Ectodermal cell (in vitro differentiated cells): ENCODE results near the gene PCDH15.

Source experiments
- H3K27ac ChIP-seq: 2 replicates; pipeline ENCODE4 v1.7.0; 2013; ENCODE audit warnings: mild to moderate bottlenecking, low read depth, low read length; ENCODE audit not compliant: insufficient read depth, poor library complexity, severe bottlenecking
- H3K27me3 ChIP-seq: 2 replicates; pipeline ENCODE4 v1.7.0; 2013; ENCODE audit warnings: mild to moderate bottlenecking, low read length; ENCODE audit not compliant: insufficient read depth, control insufficient read depth, poor library complexity, severe bottlenecking
- H3K36me3 ChIP-seq: one replicate; pipeline ENCODE4 v1.7.0; 2013; ENCODE audit warnings: low read length; ENCODE audit not compliant: control insufficient read depth, insufficient read depth
- H3K4me1 ChIP-seq: one replicate; pipeline ENCODE4 v1.7.0; 2013; ENCODE audit warnings: low read length; ENCODE audit not compliant: control insufficient read depth, insufficient read depth
- H3K4me3 ChIP-seq: 2 replicates; pipeline ENCODE4 v1.7.0; 2013; ENCODE audit warnings: low read depth, low read length, control low read depth; ENCODE audit not compliant: insufficient read depth
- H3K9me3 ChIP-seq: 2 replicates; pipeline ENCODE4 v1.7.0; 2013; ENCODE audit warnings: mild to moderate bottlenecking, low read length, moderate library complexity; ENCODE audit not compliant: control insufficient read depth
- WGBS, 2 experiments: methylation state at CpG; one replicate each; pipeline ENCODE4 v1.1.7; 2013; ENCODE audit warnings: missing lambda C conversion rate in 2 of 2; 5-methylcytosine and 5-hydroxymethylcytosine counted together

The PCDH15 gene

GRCh38 chr10:53886325-53887300 is 914.4 kb downstream of the PCDH15 start:
- no peak overlapping the region for H3K4me3 ChIP-seq
- WGBS, 2 experiments: 90 to 92% methylated on average over 3 to 6 of the region's 9 CpGs
- no peak overlapping the region for H3K27ac ChIP-seq
- no peaks in the 10 kb centered on the region for H3K4me1 ChIP-seq
- no peaks in the 10 kb centered on the region for H3K27me3 ChIP-seq
- no peaks in the 10 kb centered on the region for H3K36me3 ChIP-seq
- H3K9me3 ChIP-seq: no peaks in the 10 kb centered on the region

DNA sequence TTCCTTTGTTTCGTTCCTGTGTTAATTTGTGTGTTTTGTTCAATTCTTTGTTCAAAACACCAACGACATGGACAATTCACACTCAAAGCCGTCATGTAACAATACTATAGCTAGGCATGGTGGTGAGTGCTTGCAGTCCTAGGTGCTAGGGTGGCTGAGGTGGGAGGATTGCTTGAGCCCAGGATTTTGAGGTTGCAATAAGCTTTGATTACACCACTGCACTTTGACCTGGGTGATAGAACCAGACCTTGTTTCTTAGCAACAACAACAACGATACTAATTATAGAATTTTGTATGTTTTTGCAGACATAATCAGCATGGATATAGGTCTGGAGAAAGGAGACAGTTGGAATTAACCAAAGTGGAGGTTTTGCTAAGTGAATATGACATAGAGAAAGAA is 936.2 kb downstream of the PCDH15 start:
- Histone ChIP-seq H3K27ac (no peak overlapping the region), H3K4me1 (no peaks in the 10 kb centered on the region), H3K9me3 (no peaks in the 10 kb centered on the region), H3K27me3 (no peaks in the 10 kb centered on the region), H3K4me3 (no peak overlapping the region), H3K36me3 (no peaks in the 10 kb centered on the region)
- WGBS, 2 experiments: 99 to 100% methylated on average over 3 to 4 of the region's 4 CpGs

GRCh38 chr10:53852450-53853175 is 948.4 kb downstream of the PCDH15 start:
- H3K4me1 ChIP-seq: no peaks in the 10 kb centered on the region
- no peak overlapping the region for H3K27ac ChIP-seq
- no peaks in the 10 kb centered on the region for H3K9me3 ChIP-seq
- no peaks in the 10 kb centered on the region for H3K36me3 ChIP-seq
- H3K27me3 ChIP-seq: no peaks in the 10 kb centered on the region
- WGBS, 2 experiments: 97 to 100% methylated on average over 2 to 4 of the region's 4 CpGs
- no peak overlapping the region for H3K4me3 ChIP-seq

- no peak overlapping the region for H3K4me3 ChIP-seq
- H3K36me3 ChIP-seq: no peaks in the 10 kb centered on the region
- H3K9me3 ChIP-seq: no peaks in the 10 kb centered on the region
- no peaks in the 10 kb centered on the region for H3K27me3 ChIP-seq
- H3K4me1 ChIP-seq: no peaks in the 10 kb centered on the region
- 82 to 89% methylated on average over 1 to 2 of the region's 2 CpGs for WGBS, 2 experiments
- H3K27ac ChIP-seq: no peak overlapping the region
These were observed 954.2 kb downstream of the PCDH15 start for GRCh38 chr10:53846809-53847208.

- no peaks in the 10 kb centered on the region for H3K4me1 ChIP-seq
- H3K27ac ChIP-seq: no peak overlapping the region
- no peaks in the 10 kb centered on the region for H3K36me3 ChIP-seq
- H3K27me3 ChIP-seq: no peaks in the 10 kb centered on the region
- no peak overlapping the region for H3K4me3 ChIP-seq
- 33 to 38% methylated on average over 1 of the region's 1 CpG for WGBS, 2 experiments
- no peaks in the 10 kb centered on the region for H3K9me3 ChIP-seq
These were observed 957.2 kb downstream of the PCDH15 start for GRCh38 chr10:53843736-53844362.

GRCh38 chr10:53841483-53842145 is 959.4 kb downstream of the PCDH15 start:
- no peak overlapping the region for H3K27ac ChIP-seq
- H3K36me3 ChIP-seq: no peaks in the 10 kb centered on the region
- H3K4me1 ChIP-seq: no peaks in the 10 kb centered on the region
- H3K9me3 ChIP-seq: no peaks in the 10 kb centered on the region
- 89 to 95% methylated on average over 6 to 9 of the region's 9 CpGs for WGBS, 2 experiments
- H3K4me3 ChIP-seq: no peak overlapping the region
- no peaks in the 10 kb centered on the region for H3K27me3 ChIP-seq

- H3K9me3 ChIP-seq: no peaks in the 10 kb centered on the region
- H3K4me3 ChIP-seq: no peak overlapping the region
- H3K27ac ChIP-seq: no peak overlapping the region
- no peaks in the 10 kb centered on the region for H3K36me3 ChIP-seq
- no peaks in the 10 kb centered on the region for H3K4me1 ChIP-seq
- 88 to 91% methylated on average over 2 to 4 of the region's 4 CpGs for WGBS, 2 experiments
- no peaks in the 10 kb centered on the region for H3K27me3 ChIP-seq
These were observed 960.4 kb downstream of the PCDH15 start for GRCh38 chr10:53840653-53841052.

GRCh38 chr10:53839440-53840039 is 961.5 kb downstream of the PCDH15 start:
- H3K4me3 ChIP-seq: no peak overlapping the region
- H3K36me3 ChIP-seq: no peaks in the 10 kb centered on the region
- no peaks in the 10 kb centered on the region for H3K9me3 ChIP-seq
- no peaks in the 10 kb centered on the region for H3K4me1 ChIP-seq
- no peaks in the 10 kb centered on the region for H3K27me3 ChIP-seq
- WGBS, 2 experiments: 80% methylated on average over 1 of the region's 2 CpGs; no CpG with 5 or more reads in 1 of the 2 experiments
- H3K27ac ChIP-seq: no peak overlapping the region

GRCh38 chr10:53836638-53837037 is 964.4 kb downstream of the PCDH15 start:
- H3K9me3 ChIP-seq: no peaks in the 10 kb centered on the region
- H3K27ac ChIP-seq: no peak overlapping the region
- no peaks in the 10 kb centered on the region for H3K27me3 ChIP-seq
- WGBS, 2 experiments: no CpG with 5 or more reads among the region's 1 CpG
- H3K4me3 ChIP-seq: no peak overlapping the region
- H3K4me1 ChIP-seq: no peaks in the 10 kb centered on the region
- no peaks in the 10 kb centered on the region for H3K36me3 ChIP-seq
